Prostate gland (tissue), 2 donors: Measurements from ENCODE around the gene CES3. TPM values are rescaled to one million over a fixed set of nuclear protein-coding genes. Genes with fewer than 3 reads are reported as not detected.

Experiments used
- DNase-seq: peaks from one replicate; pipeline ENCODE4 v3.0.0-alpha.2; 2019; ENCODE audit warnings: low spot score
- H3K27ac ChIP-seq, 2 donors: fragments of 200-600 bp; sonication (generic); 2 replicates each; pipeline ENCODE4 v1.5.1; 2017 to 2019
- H3K27me3 ChIP-seq: fragments of 200-600 bp; sonication (generic); replicated peaks from 2 replicates; pipeline ENCODE4 v1.5.1; 2019; ENCODE audit not compliant: insufficient read depth
- H3K36me3 ChIP-seq, 2 donors: fragments of 200-600 bp; sonication (generic); 1 replicate in 1 of 2; 2 replicates in 1 of 2; pipeline versions ENCODE4 v1.5.1 to v1.8.1; 2017 to 2019
- H3K4me1 ChIP-seq: fragments of 200-600 bp; sonication (generic); replicated peaks from 2 replicates; pipeline ENCODE4 v1.5.1; 2019
- H3K4me3 ChIP-seq, 2 donors: fragments of 200-600 bp; sonication (generic); 2 replicates each; pipeline ENCODE4 v1.5.1; 2017 to 2019
- H3K9me3 ChIP-seq: fragments of 200-600 bp; sonication (generic); 2 replicates; pipeline ENCODE4 v1.5.1; 2017
- POLR2A ChIP-seq: fragments of 450-650 bp; IDR thresholded peaks from one replicate; pipeline ENCODE4 v1.6.1; 2016; ENCODE audit warnings: antibody characterized with exemption, mild to moderate bottlenecking
- POLR2AphosphoS5 ChIP-seq: sonication (generic); formaldehyde crosslinking; IDR thresholded peaks from one replicate; pipeline ENCODE4 v1.6.1; 2017; ENCODE audit warnings: antibody characterized with exemption
- WGBS: methylation state at CpG from one replicate; pipeline ENCODE4 v1.1.5; 2018; 5-methylcytosine and 5-hydroxymethylcytosine counted together
- intact Hi-C: fragments of 100-400 bp; cut with DNase I; formaldehyde crosslinking; loops from one replicate; pipeline ENCODE4 v1.14.2; 2022
- total RNA-seq, 2 donors: library from RNA; depleted of rRNA; stranded (reverse); fragments of >200 nt; gene quantifications; one replicate each; pipeline ENCODE4 v1.1.0, GENCODE V29; 2016
- TF ChIP-seq, protein P1 (sequence below), 4 experiments: fragments of 200-600 bp in 2 of 4; fragments of 450-650 bp in 2 of 4; sonication (generic) in 2 of 4; IDR thresholded peaks; 1 replicate in 3 of 4; 2 replicates in 1 of 4; pipeline ENCODE4 v1.5.1; 2016 to 2019; ENCODE audit warnings: antibody characterized with exemption in 4 of 4, mild to moderate bottlenecking in 2 of 4, moderate library complexity in 2 of 4

Gene CES3
- total RNA-seq, 2 donors from 2014 or later, result 0.36 to 0.80 TPM

DNA sequence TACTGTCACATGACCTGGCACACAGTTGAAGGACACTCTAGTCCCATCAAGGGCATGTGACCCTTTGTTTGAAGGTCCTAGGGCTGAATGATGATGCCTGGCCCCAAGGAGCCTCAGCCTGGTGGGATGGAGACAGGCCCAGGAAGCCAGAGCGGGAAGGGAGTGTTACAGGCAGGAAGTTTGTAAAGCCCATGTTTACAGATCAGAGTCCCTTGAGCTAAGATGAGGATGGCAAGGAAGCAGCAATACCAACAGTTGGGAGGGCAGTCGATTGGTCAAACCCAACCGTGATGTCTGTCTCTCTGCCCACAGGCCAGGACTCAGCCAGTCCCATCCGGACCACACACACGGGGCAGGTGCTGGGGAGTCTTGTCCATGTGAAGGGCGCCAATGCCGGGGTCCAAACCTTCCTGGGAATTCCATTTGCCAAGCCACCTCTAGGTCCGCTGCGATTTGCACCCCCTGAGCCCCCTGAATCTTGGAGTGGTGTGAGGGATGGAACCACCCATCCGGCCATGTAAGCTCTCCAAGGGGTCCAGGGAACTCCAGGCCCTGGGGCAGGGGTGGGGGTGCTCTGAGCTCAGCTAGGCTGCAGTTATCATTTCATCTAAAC, 23.2 kb upstream of the CES3 start:
- intact Hi-C loops, result no loop called here
- 89% methylated on average over 9 of the region's 10 CpGs for WGBS
- TF ChIP-seq POLR2A, result no peak
- TF ChIP-seq, protein P1, sequence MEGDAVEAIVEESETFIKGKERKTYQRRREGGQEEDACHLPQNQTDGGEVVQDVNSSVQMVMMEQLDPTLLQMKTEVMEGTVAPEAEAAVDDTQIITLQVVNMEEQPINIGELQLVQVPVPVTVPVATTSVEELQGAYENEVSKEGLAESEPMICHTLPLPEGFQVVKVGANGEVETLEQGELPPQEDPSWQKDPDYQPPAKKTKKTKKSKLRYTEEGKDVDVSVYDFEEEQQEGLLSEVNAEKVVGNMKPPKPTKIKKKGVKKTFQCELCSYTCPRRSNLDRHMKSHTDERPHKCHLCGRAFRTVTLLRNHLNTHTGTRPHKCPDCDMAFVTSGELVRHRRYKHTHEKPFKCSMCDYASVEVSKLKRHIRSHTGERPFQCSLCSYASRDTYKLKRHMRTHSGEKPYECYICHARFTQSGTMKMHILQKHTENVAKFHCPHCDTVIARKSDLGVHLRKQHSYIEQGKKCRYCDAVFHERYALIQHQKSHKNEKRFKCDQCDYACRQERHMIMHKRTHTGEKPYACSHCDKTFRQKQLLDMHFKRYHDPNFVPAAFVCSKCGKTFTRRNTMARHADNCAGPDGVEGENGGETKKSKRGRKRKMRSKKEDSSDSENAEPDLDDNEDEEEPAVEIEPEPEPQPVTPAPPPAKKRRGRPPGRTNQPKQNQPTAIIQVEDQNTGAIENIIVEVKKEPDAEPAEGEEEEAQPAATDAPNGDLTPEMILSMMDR (IDR thresholded peaks at IDR 0.05), result no peak
- TF ChIP-seq POLR2AphosphoS5, result no peak
- Histone ChIP-seq H3K4me3 (no peak overlapping the region), H3K36me3 (peaks cover 4 to 21% of the 10 kb centered on the region in 2 donors), H3K27me3 (no peaks in the 10 kb centered on the region), H3K4me1 (peaks cover 17% of the 10 kb centered on the region), H3K27ac (no peak overlapping the region), H3K9me3 (no peaks in the 10 kb centered on the region)
- DNase-seq, result no peak

DNA sequence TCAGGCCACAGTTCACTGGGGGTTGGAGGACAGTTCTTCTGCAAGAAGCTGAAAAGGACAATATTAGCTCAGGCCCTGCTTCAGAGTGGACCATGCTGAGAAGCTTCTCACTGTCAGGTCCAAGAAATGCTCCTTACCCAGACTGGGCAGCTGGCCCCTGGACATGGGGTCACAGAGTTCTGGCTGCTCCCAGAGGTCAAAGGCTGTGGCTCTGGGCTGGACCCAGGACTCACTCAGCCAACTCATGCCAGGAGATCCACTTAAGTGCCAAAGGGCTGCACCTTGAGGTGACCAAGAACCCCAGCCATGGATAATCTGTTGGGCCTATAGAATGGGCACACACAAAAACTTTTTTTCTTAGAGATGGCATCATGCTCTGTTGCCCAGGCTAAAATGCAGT, 21.7 kb upstream of the CES3 start:
- Histone ChIP-seq H3K4me3 (no peak overlapping the region), H3K27me3 (no peaks in the 10 kb centered on the region), H3K9me3 (no peaks in the 10 kb centered on the region), H3K27ac (no peak overlapping the region), H3K36me3 (peaks cover 4 to 21% of the 10 kb centered on the region in 2 donors), H3K4me1 (peaks cover 9% of the 10 kb centered on the region)
- intact Hi-C loops, result no loop called here
- no peak for DNase-seq
- TF ChIP-seq POLR2A (no peak), POLR2AphosphoS5 (no peak)
- TF ChIP-seq, protein P1 (IDR thresholded peaks at IDR 0.05), result no peak

DNA sequence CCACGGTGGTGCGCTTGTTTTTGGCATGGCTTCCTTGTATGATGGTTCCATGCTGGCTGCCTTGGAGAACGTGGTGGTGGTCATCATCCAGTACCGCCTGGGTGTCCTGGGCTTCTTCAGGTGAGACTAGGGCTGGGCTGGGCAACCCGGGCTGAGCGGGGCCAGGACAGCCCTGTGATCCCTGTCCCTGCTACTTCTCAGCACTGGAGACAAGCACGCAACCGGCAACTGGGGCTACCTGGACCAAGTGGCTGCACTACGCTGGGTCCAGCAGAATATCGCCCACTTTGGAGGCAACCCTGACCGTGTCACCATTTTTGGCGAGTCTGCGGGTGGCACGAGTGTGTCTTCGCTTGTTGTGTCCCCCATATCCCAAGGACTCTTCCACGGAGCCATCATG, 20.8 kb upstream of the CES3 start:
- intact Hi-C loops, result no loop called here
- no peak overlapping the region for H3K27ac ChIP-seq
- 94% methylated on average over 16 of the region's 16 CpGs for WGBS
- no peak overlapping the region for H3K4me3 ChIP-seq
- H3K36me3 ChIP-seq, result peaks cover 4 to 21% of the 10 kb centered on the region in 2 donors
- no peaks in the 10 kb centered on the region for H3K27me3 ChIP-seq
- no peak for DNase-seq
- H3K9me3 ChIP-seq, result no peaks in the 10 kb centered on the region
- peaks cover 9% of the 10 kb centered on the region for H3K4me1 ChIP-seq
- TF ChIP-seq POLR2A (no peak), POLR2AphosphoS5 (no peak)
- TF ChIP-seq, protein P1 (IDR thresholded peaks at IDR 0.05), result no peak

DNA sequence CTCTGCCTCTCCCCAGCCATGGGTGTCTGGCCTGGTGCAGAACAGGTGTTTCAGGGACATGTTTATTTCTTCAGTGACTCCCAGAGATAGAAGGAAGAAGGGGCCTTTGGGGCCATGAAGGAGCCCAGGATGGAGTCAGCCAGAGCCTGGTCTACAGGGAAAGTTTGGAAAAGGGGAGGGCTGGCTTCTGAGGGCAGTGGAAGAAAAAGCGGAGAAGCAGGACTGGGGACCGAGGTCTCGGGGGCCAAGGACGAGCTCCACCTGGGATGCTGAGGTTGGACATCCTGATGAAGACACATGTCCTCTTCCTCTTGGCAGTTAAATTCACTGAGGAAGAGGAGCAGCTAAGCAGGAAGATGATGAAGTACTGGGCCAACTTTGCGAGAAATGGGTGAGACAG, 18.1 kb upstream of the CES3 start:
- Histone ChIP-seq H3K9me3 (no peaks in the 10 kb centered on the region), H3K27ac (no peak overlapping the region), H3K4me3 (no peak overlapping the region), H3K27me3 (no peaks in the 10 kb centered on the region), H3K36me3 (peaks cover 4 to 21% of the 10 kb centered on the region in 2 donors), H3K4me1 (no peaks in the 10 kb centered on the region)
- 91% methylated on average over 5 of the region's 5 CpGs for WGBS
- intact Hi-C loops, result no loop called here
- DNase-seq, result no peak
- no peak for TF ChIP-seq POLR2A
- no peak for TF ChIP-seq POLR2AphosphoS5
- TF ChIP-seq, protein P1 (IDR thresholded peaks at IDR 0.05), result no peak

DNA sequence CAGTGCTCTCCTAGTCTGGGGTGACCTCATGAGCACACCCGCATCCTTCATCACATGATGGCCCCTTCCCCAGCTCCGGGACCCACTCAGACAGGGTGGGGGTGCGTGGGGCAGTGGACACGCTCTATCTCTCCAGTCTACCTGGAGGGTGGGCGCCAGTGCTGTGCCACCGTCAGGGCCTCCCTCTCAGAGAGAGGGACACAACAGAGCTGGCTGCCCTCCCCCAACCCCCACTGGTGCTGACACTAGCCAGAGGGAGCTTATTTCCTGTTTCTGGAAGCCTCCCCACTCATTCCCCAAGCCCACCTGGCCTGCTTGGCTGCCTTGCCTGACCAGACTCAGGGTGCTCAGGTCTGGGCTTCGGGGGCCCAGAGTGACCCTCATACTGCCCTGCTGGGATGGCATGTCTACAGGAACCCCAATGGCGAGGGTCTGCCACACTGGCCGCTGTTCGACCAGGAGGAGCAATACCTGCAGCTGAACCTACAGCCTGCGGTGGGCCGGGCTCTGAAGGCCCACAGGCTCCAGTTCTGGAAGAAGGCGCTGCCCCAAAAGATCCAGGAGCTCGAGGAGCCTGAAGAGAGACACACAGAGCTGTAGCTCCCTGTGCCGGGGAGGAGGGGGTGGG, 17.5 kb upstream of the CES3 start:
- no peak for DNase-seq
- Histone ChIP-seq H3K4me1 (no peaks in the 10 kb centered on the region), H3K36me3 (peaks cover 4 to 21% of the 10 kb centered on the region in 2 donors), H3K27ac (no peak overlapping the region), H3K27me3 (no peaks in the 10 kb centered on the region), H3K4me3 (no peak overlapping the region), H3K9me3 (no peaks in the 10 kb centered on the region)
- intact Hi-C loops, result no loop called here
- WGBS, result 83% methylated on average over 12 of the region's 15 CpGs
- no peak for TF ChIP-seq POLR2AphosphoS5
- TF ChIP-seq, protein P1 (IDR thresholded peaks at IDR 0.05), result no peak
